Chondrocyte (in vitro differentiated cells): ENCODE data around the gene SLC47A1. TPM values are rescaled to one million over a fixed set of nuclear protein-coding genes. Genes with fewer than 3 reads are reported as not detected.
A peak's percentile ranks its signal among the peaks of the same experiment; 100 is the strongest.
"Not testable (repeated sequence)": the region's sequence is repeated elsewhere in the genome, so short reads cannot be mapped to it uniquely, and the experiment has no call there.

Source experiments
- DNase-seq: peaks from one replicate; pipeline ENCODE4 v3.0.0; 2021; ENCODE audit warnings: mixed read lengths, low spot score
- H3K27ac Mint-ChIP-seq: one replicate; pipeline ENCODE4 v1.8.0; 2021; ENCODE audit warnings: mild to moderate bottlenecking, moderate library complexity, mixed read lengths; ENCODE audit not compliant: unreplicated experiment
- H3K27me3 Mint-ChIP-seq: 2 replicates; pipeline ENCODE4 v1.8.0; 2021; ENCODE audit warnings: low read depth, mixed read lengths
- H3K36me3 Mint-ChIP-seq: 2 replicates; pipeline ENCODE4 v1.8.0; 2021; ENCODE audit warnings: low read depth, mixed read lengths
- H3K4me1 Mint-ChIP-seq: 2 replicates; pipeline ENCODE4 v1.8.0; 2021; ENCODE audit warnings: low read depth, mild to moderate bottlenecking, mixed read lengths
- H3K4me3 Mint-ChIP-seq: one replicate; pipeline ENCODE4 v1.8.0; 2021; ENCODE audit warnings: mild to moderate bottlenecking, moderate library complexity, mixed read lengths; ENCODE audit not compliant: unreplicated experiment
- H3K9me3 Mint-ChIP-seq: 2 replicates; pipeline ENCODE4 v1.8.0; 2021; ENCODE audit warnings: low read depth, mixed read lengths
- total RNA-seq: library from RNA; stranded (reverse); gene quantifications from 3 replicates; pipeline ENCODE4 v1.2.1, GENCODE V29; 2021
- TF ChIP-seq, protein P1 (sequence below): fragments of 200-600 bp; sonication (generic); IDR thresholded peaks from 2 replicates; pipeline ENCODE4 v1.5.0; 2021; ENCODE audit warnings: antibody characterized with exemption, mild to moderate bottlenecking, moderate library complexity

Gene SLC47A1
- total RNA-seq, 1 donor from 2014 or later = 1.7 TPM

DNA sequence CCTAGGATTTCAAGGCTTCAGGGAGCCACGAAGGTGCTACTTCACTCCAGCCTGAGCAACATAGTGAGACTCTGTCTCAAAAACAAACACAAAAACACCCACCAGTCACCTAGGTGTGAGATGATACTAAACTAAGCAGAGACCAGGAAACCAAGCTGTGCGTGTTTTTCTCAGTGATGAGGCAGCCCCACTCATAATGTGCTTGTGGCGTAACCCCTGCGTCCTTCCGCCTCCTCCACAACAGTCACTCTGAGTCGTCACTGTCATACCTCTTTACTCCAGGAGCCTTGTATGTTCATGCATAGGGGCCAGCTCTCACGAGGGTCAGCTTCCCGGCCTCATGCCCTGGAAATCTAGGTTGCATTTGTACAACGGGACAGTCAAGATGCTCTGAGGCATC is 31.1 kb upstream of the SLC47A1 start:
- no peaks in the 10 kb centered on the region for H3K4me1 Mint-ChIP-seq
- TF ChIP-seq, protein P1, sequence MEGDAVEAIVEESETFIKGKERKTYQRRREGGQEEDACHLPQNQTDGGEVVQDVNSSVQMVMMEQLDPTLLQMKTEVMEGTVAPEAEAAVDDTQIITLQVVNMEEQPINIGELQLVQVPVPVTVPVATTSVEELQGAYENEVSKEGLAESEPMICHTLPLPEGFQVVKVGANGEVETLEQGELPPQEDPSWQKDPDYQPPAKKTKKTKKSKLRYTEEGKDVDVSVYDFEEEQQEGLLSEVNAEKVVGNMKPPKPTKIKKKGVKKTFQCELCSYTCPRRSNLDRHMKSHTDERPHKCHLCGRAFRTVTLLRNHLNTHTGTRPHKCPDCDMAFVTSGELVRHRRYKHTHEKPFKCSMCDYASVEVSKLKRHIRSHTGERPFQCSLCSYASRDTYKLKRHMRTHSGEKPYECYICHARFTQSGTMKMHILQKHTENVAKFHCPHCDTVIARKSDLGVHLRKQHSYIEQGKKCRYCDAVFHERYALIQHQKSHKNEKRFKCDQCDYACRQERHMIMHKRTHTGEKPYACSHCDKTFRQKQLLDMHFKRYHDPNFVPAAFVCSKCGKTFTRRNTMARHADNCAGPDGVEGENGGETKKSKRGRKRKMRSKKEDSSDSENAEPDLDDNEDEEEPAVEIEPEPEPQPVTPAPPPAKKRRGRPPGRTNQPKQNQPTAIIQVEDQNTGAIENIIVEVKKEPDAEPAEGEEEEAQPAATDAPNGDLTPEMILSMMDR = no peak
- no peak overlapping the region for H3K4me3 Mint-ChIP-seq
- no peaks in the 10 kb centered on the region for H3K36me3 Mint-ChIP-seq
- peaks cover 4% of the 10 kb centered on the region for H3K27me3 Mint-ChIP-seq
- no peak for DNase-seq
- no peaks in the 10 kb centered on the region for H3K9me3 Mint-ChIP-seq
- H3K27ac Mint-ChIP-seq = no peak overlapping the region

DNA sequence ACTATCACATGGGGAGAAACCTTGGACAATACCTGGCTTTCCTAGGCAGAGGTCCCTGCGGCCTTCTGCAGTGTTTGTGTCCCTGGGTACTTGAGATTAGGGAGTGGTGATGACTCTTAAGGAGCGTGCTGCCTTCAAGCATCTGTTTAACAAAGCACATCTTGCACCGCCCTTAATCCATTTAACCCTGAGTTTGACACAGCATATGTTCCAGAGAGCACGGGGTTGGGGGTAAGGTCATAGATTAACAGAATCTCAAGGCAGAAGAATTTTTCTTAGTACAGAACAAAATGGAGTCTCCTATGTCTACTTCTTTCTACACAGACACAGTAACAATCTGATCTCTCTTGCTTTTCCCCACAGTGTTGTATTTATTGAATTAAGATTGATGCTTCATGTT is 28.1 kb upstream of the SLC47A1 start:
- H3K36me3 Mint-ChIP-seq, H3K9me3 Mint-ChIP-seq: not testable (repeated sequence)
- peak overlapping the region; percentile 19 for H3K4me3 Mint-ChIP-seq

DNA sequence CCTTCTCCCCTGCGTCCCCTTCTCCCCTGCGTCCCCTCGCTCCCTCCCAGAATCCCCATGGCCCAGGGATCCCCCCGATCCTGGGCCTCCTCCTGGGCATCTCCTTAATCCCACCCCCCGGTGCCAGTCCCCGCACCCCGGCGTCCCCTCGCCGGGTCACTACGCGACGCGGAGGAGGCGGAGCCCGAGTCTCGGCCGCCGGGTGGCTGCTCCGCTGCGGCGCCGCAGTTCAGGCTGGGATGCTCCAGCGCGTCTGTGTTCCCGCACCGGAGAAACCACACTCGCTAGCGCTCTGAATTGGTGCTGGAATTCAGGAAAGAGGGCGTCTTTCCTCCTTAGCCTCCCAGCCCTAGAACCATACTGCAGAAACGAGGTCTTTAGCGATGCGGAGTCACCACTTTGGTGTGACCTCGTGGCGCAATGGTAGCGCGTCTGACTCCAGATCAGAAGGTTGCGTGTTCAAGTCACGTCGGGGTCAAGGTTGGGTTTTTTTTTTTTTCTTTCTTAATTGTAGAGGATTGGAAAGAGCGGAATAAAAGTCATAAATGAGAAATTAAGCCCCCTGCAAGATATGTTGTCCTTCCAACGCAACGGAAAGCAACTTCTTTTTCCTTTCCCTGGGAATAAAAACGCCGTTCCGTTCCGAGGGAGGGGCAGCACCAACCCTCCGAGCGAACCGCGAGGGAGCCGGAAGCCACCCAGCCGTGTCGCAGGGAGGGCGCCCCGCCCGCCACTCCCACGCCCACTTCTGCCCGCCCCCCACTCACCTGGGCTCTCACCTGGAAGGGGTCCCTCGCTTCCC is 25.7 kb upstream of the SLC47A1 start:
- TF ChIP-seq, protein P1 = no peak
- H3K27ac Mint-ChIP-seq = peak overlapping the region; percentile 92
- H3K4me3 Mint-ChIP-seq = peak overlapping the region; percentile 88
- H3K4me1 Mint-ChIP-seq = peaks cover 8% of the 10 kb centered on the region
- no peaks in the 10 kb centered on the region for H3K36me3 Mint-ChIP-seq
- no peaks in the 10 kb centered on the region for H3K9me3 Mint-ChIP-seq
- peak; percentile 90 for DNase-seq
- H3K27me3 Mint-ChIP-seq = no peaks in the 10 kb centered on the region

More for the DNA sequence above, 28.1 kb upstream of the SLC47A1 start:
- H3K27ac Mint-ChIP-seq, H3K27me3 Mint-ChIP-seq, H3K4me1 Mint-ChIP-seq, DNase-seq: not testable (repeated sequence)

DNA sequence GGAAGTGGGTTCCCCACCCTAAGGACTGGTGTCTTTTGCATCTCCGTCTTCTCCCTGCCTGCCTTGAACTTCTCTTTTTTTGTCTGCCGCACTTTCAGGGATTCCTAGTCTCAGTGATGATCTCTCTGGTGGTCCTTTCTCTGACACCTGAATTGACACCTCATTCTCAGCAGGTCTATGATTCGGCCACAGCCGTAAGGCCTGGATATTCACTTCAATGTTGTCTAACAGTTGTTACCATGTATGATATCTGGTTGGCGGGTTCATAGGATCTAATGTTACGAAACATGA is 25.1 kb upstream of the SLC47A1 start:
- Mint-ChIP-seq H3K9me3 (no peaks in the 10 kb centered on the region), H3K27me3 (no peaks in the 10 kb centered on the region), H3K27ac (peak overlapping the region; percentile 79), H3K36me3 (no peaks in the 10 kb centered on the region), H3K4me3 (peak overlapping the region; percentile 88), H3K4me1 (peaks cover 9% of the 10 kb centered on the region)
- DNase-seq = no peak
- TF ChIP-seq, protein P1 = no peak

DNA sequence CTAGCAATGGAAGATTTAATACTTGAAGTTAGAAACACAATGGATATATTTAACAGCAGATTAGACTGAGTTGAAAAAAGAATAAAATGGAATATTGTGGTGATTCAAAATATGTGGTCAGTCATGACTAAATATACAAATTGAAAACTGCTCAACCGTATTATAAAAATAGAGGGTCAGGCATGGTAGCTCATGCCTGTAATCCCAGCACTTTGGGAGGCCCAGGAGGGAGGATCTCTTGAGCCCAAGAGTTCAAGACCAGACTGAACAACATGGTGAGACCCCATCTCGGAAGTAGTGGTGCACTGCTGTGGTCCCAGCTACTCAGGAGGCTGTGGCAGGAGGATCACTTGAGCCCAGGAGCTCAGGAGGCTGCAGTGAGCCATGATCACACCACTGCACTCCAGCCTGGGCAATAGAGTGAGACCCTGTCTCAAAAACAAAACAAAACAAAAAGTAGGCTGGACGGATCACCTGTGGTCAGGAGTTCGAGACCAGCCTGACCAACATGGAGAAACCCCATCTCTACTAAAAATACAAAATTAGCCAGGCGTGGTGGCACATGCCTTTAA is 24.3 kb upstream of the SLC47A1 start:
- not testable (repeated sequence) for H3K27ac Mint-ChIP-seq, H3K27me3 Mint-ChIP-seq, H3K4me3 Mint-ChIP-seq, H3K9me3 Mint-ChIP-seq, DNase-seq, H3K36me3 Mint-ChIP-seq
- peaks cover 18% of the 10 kb centered on the region for H3K4me1 Mint-ChIP-seq

DNA sequence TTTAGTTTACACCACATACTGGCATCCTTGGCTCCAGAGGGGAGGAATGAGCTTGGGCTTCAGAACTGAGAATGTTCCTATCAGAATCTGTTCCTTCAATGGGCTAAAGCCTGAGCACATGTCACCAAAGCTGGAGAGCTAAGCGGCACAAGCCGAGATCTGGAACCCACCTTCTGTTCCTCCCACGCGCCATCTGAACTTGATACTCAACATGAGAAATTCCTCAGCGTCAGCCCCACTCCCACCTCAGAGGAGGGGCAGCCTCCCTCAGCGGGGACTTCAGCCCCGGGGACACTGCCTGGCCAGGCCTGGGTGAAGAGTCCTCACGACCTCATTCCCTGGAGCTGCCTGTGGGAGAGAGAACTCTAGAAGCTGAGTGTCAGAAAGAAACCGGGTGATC is 22.8 kb upstream of the SLC47A1 start:
- Mint-ChIP-seq H3K36me3 (no peaks in the 10 kb centered on the region), H3K4me1 (peaks cover 24% of the 10 kb centered on the region), H3K27me3 (no peaks in the 10 kb centered on the region), H3K4me3 (no peak overlapping the region), H3K27ac (no peak overlapping the region), H3K9me3 (no peaks in the 10 kb centered on the region)
- TF ChIP-seq, protein P1 = no peak
- no peak for DNase-seq
